Left ventricle myocardium superior (tissue), 1 donor: ENCODE results near the gene PLD1. TPM values are rescaled to one million over a fixed set of nuclear protein-coding genes. Genes with fewer than 3 reads are reported as not detected.
A peak's percentile ranks its signal among the peaks of the same experiment; 100 is the strongest.
"Not testable (repeated sequence)": the region's sequence is repeated elsewhere in the genome, so short reads cannot be mapped to it uniquely, and the experiment has no call there.

ENCODE experiments used
- ATAC-seq: fragments of 200-7000 bp; cut with Tn5 transposase; one replicate; pipeline ENCODE4 v1.9.1; 2020; ENCODE audit warnings: mild to moderate bottlenecking, moderate library complexity
- DNase-seq: peaks from one replicate; pipeline ENCODE4 v3.0.0-alpha.2; 2020
- intact Hi-C: fragments of 100-400 bp; cut with micrococcal nuclease; formaldehyde crosslinking; loops from one replicate; pipeline ENCODE4 v1.11.0; 2022
- total RNA-seq: library from RNA; stranded (reverse); fragmentation: NEBNext Ultra II Directional; extraction: Animal tissue kit (Norgen Biotek cat#: 25700); gene quantifications from one replicate; pipeline ENCODE4 v1.2.1, GENCODE V29; 2021
- donor health status: DM: no; HTN: yes; CAD: no; lungs with severe emphysema.

PLD1 gene
- total RNA-seq, 1 donor from 2014 or later: 75.1 TPM

DNA sequence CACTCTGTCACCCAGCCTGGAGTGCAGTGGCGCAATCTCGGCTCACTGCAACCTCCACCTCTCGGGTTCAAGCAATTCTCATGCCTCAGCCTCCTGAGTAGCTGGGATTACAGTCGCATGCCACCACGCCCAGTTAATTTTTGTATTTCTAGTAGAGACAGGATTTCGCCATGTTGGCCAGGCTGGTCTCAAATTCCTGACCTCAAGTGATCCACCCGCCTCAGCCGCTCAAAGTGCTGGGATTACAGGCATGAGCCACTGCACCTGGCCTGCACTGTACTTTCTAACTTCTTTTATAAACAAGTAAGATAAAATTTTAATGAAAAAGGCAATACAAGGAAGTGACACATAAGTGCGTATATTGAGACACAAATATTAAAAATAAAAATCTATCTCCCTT, 117.7 kb downstream of the PLD1 start:
- intact Hi-C loops, ATAC-seq, DNase-seq: not testable (repeated sequence)

DNA sequence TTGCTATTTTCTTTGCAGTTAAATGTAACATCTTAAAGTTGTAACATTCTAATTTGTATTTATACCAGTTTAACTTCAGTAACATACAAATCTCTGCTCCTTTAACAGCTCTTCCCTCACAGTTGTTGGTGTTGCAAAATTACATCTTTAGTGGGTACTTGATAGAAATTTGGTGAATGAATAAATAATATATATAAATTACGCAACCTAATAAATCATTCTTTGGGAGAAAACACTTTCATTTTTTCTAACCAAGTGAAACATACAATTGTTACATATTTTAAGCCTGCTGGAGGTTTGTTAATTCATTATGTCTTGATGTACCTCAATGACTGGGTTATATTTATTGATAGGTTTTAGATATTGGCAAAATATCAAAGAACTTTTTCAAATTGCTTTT, 118.8 kb downstream of the PLD1 start:
- ATAC-seq (no peak), DNase-seq (no peak)
- intact Hi-C loops: no loop called here

DNA sequence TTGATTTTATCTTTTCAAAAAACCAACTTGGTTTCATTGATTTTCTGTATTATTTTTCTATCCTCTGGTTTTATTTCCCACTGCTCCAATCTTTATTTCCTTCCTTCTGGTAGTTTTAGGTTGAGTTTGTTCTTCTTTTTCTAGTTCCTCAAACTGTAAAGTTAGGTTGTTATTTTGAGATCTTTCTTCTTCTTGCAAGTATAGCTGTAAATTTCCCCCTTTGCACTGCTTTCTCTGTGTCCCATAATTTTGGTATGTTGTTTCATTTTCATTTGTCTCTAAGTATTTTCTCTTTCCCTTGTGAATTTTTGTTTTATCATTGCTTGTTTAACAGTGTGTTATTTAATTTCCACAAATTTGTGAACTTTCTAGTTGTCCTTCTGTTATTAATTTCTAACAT, 120.0 kb downstream of the PLD1 start:
- DNase-seq (no peak), ATAC-seq (no peak)
- intact Hi-C loops: no loop called here

DNA sequence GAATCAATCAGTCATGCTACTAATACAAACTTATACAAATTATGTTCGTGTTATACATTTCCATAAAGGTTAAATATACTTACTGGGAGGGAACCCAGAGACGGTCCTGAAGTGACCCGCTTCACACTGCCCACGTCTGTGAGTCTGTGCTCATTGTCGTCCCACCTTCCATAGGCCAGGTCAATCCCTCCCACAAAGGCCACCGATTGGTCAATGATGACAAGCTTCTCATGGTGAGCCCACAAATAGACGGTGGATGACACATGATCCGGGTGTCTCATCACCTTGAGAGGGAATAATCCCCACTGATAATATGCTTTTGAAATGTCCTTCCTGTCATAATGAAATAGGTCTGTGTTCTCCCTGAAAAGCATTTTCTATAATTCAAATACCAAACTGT, 121.7 kb downstream of the PLD1 start:
- DNase-seq (no peak), ATAC-seq (peak; percentile 55)
- intact Hi-C loops: no loop called here

GRCh38 chr3:171688002-171688401, 122.3 kb downstream of the PLD1 start:
- intact Hi-C loops: no loop called here
- ATAC-seq: no peak

DNA sequence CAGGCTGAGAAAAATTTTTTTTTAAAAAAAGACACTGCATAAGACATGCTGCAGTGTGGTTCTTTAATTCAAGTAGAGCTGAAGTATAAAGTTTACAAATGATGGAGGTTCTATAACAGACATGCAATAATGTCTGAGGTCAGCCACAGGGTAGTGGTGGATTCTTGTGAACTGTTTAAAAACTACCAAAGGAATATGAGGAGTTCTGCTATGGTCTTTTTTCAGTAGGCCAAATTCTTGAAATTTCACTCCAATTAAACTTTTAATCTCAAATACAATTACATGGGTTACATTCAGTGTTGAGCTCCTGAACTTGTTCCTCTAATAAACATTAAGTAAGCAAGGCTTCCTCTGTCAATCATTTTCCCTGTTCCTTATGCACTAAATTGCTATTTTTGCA, 122.7 kb downstream of the PLD1 start:
- intact Hi-C loops: no loop called here
- no peak for ATAC-seq
- no peak for DNase-seq

More at GRCh38 chr3:171688002-171688401, 122.3 kb downstream of the PLD1 start:
- DNase-seq: no peak

DNA sequence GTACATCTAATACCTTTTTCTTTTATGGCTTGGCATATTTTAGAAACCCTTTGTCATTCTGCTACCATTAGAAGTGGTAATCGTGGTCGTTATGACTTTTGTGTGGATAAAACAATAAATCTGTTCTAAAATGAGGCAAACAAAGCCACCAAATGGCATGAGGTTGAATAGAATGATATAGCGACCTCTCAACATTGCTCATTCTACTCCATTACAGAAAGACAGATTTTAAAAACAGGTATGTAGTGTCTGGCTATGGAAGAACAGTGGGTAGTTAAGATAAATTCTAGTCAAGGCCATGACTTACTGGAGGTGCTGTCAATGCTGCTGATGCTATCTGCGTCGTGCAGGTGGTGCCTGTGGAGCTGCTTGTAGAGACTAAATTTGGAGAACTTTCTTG, 123.2 kb downstream of the PLD1 start:
- intact Hi-C loops: no loop called here
- no peak for ATAC-seq
- no peak for DNase-seq

DNA sequence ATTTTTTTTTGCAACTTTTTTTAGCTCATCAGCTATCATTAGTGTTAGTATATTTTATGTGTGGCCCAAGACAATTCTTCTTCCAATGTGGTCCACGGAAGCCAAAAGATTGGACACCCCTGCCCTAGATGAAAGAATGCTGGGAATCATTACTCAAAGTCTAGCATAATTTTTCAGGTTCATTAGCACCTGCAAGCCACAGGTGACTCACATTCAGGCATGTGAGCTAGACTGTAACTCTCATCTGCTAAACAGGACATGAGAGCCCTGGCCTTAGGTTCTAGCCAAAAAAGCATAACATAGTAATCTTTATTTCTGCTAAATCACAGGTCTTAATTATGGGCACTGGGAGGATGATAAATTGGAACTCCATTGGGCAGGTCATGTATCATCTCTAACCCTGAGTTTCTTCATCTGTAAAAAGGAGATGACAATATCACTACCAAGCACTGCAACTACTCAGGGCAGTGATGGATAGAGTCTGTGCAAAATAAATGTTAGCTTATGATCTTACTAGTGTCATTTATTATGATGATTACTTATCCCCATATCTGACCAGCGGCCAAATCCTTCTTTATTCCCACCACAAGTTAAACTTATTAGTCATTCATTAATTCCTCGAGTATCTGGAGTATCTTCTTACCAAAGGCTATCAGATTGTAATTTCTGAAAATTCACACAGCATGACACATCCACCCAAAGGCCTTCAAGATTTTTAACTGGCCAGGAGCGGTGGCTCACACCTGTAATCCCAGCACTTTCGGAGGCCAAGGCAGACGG, 125.0 kb downstream of the PLD1 start:
- DNase-seq (no peak), ATAC-seq (no peak)
- intact Hi-C loops: no loop called here

GRCh38 chr3:171684221-171684620, 126.1 kb downstream of the PLD1 start:
- no peak for ATAC-seq
- intact Hi-C loops: no loop called here
- no peak for DNase-seq

- intact Hi-C loops: no loop called here
- no peak for DNase-seq
- ATAC-seq: no peak
Measured at GRCh38 chr3:171682743-171683142, 127.5 kb downstream of the PLD1 start.

DNA sequence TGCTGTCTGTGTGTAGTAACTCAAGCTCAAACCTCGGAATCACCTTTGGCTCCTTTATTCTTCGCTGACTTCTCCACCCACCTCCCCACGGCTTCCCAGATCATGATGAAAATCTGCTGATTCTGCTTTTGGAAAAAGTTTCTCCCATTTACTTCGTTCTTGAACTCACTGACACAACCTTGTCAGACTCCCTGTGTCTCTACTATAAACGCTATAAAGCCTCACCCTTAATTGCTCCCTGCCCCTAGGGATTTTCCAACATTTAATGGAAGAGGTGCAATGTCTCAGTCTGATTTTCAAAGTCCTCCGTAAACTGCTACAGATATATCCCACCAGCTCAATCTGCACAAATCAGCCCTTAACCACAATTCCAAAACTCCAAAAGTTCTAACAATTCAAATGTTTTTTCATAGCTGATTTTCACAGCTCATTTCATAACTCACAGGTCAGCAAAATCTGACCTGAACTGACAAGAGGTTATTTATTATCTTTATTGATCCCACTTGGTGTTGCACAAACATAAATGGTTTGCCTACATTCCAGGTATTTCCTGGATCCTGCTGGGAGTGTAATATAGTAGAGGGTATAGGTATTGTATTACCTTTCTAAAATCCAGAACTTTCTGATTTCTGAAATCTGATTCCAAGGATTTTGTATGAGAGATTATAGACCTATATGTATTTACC, 129.4 kb downstream of the PLD1 start:
- DNase-seq: no peak
- no peak for ATAC-seq
- intact Hi-C loops: no loop called here

GRCh38 chr3:171678971-171679492, 131.3 kb downstream of the PLD1 start:
- DNase-seq (no peak), ATAC-seq (no peak)
- intact Hi-C loops: no loop called here

DNA sequence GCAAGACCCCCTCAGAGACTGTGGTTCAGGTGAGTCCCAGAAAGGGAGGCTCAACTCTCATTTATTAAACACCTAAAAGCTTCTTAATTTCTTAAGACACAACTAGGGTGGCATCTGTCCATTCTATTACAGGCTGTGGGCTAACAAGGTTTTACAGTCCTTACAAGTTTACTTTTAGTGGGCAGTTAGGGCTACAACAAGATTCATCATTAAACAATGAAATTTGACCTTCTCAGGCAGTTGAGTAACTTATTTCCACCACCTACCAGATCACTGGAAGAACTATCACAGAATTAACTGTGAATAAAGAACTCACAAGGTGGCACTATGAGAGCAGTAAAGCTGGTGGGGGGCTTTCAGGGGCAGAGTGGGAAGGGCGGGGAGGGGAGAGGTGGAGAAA, 132.6 kb downstream of the PLD1 start:
- DNase-seq (no peak), ATAC-seq (no peak)
- intact Hi-C loops: no loop called here

GRCh38 chr3:171676601-171677175, 133.6 kb downstream of the PLD1 start:
- DNase-seq (peak; percentile 72), ATAC-seq (peak; percentile 71)
- intact Hi-C loops: no loop called here

DNA sequence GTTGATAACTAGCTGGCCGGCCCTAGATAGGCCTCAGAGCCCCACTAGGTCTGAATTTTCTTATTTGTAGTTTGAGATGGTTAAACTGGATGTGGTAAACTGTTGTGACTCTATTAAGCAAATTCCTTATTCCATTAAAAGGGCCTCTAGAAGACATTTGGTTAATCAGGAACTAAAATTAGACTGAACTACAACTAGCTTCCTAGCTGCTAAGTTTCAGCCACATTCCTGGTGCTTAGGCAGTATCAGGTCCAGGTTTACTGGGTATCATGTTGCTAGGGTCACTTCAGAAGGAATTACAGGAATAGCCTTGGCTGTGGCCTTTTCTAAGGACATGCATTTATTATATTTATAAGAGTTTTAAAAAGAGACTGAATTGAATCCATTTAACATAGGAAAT, 136.3 kb downstream of the PLD1 start:
- peak; percentile 78 for ATAC-seq
- intact Hi-C loops: no loop called here

DNA sequence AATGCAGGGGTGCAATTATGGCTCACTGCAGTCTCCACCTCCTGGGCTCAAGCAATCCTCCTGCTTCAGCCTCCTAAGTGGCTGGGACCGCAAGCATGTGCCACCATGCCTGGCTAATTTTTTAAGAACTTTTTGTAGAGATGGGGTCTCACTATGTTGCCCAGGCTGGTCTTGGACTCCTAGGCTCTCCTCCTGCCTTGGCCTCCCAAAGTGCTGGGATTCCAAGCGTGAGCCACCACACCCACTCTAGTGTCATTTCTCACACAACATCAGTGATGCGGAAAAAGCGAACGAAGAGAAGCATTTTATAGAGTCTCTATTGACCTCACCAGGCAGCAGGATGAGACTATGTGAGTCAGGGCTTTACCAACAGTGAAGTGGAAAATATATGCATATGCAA, 137.7 kb downstream of the PLD1 start:
- intact Hi-C loops: no loop called here
- DNase-seq (no peak), ATAC-seq (no peak)

More for the DNA sequence above, 136.3 kb downstream of the PLD1 start:
- DNase-seq: no peak

- ATAC-seq: no peak
- DNase-seq: no peak
- intact Hi-C loops: no loop called here
Measured at GRCh38 chr3:171672124-171672523, 138.2 kb downstream of the PLD1 start.

GRCh38 chr3:171671709-171672108, 138.6 kb downstream of the PLD1 start:
- ATAC-seq (no peak), DNase-seq (no peak)
- intact Hi-C loops: no loop called here

DNA sequence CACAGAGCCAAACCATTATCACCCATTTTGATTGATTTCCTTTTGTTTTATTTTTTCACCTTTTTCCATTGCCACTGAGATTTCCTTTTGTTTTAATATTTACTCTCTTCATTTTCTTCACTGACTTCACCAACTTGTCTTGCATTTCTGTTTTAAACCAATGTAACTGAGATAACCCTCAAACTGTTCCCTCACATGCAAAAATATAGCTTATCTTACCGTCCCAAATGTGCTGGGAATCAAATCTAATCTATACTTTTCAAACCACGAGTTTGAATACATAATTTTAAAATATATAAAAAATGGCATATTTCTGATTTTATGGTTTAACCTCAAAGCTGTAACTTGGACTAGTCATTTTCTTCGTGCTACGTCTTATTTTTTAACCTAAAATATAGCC, 143.8 kb downstream of the PLD1 start:
- DNase-seq (no peak), ATAC-seq (no peak)
- intact Hi-C loops: loop anchor here (10.0 kb wide), 1 partner anchor 58 kb away; no protein-coding TSS in a partner anchor

- no peak for ATAC-seq
- intact Hi-C loops: loop anchor here (10.0 kb wide), 1 partner anchor 61 kb away; no protein-coding TSS in a partner anchor
- no peak for DNase-seq
Measured at GRCh38 chr3:171663805-171664204, 146.5 kb downstream of the PLD1 start.
